Measurements from ENCODE around the gene CITED1.

The CITED1 gene

DNA sequence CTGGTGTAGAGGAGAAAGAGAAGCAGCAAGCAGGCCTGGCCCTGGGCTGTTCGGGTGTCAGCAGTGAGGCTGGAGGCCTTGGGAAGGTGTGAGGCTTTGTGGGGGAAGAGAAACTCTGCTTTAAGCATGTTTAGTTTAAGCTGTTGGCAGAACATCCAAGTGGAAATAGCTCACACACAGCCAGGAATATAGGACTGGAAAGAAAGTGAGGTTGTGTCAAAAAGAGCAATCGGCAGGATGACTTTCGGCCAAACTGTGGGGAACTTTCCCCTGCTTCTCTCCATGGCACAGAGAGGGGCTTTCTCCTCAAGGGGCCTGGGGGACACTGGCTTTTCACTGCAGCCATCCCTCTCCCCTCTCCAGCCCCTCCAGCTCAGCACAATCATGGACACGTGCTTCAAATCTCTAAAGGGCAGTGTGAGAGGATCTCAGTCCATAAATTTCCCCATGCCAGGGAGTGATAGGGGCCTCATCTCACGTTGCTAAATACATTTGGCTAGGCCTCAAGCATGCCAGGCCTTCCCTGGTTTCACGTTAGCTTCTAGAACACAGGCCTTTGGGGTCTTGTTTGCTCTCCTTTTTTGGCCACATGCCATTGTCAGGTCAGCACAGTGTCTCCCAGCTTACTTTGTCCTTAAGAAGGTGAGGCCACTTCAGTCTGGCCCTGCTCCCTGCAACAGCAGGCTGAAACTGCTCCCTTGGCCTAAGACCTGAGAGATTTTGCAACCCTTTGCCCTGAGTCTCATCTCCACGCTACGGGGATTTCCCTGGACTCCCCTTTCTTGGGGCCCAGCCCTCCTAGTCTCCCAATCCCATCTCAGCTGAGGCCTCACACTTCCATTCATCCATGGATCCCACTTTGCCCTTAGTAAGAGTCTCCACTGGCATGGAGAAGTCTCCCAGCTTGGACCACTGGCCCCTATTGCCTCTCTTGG, 8.3 kb upstream of the CITED1 start:
- Histone ChIP-seq H3K9ac (ENCODE audit: insufficient read length) (no peak overlapping the region), H3K36me3 (ENCODE audit: insufficient read depth, low read length) (no peaks in the 10 kb centered on the region), H3K4me3 (no peak overlapping the region), H3K27ac (no peak overlapping the region), H3K9me3 (ENCODE audit: low read depth, low read length) (no peaks in the 10 kb centered on the region)
- TF ChIP-seq EZH2 (IDR thresholded peaks at IDR 0.05) = no peak
- no peak for TF ChIP-seq FOXP2 (optimal IDR thresholded peaks at IDR 0.05; ENCODE audit: control extremely low read depth, extremely low read length, insufficient read depth)
- no peak for TF ChIP-seq POLR2AphosphoS5 (IDR thresholded peaks at IDR 0.05; ENCODE audit: borderline replicate concordance, low read depth, low read length)
- DNase-seq (ENCODE audit: low read depth, low spot score) = no peak

DNA sequence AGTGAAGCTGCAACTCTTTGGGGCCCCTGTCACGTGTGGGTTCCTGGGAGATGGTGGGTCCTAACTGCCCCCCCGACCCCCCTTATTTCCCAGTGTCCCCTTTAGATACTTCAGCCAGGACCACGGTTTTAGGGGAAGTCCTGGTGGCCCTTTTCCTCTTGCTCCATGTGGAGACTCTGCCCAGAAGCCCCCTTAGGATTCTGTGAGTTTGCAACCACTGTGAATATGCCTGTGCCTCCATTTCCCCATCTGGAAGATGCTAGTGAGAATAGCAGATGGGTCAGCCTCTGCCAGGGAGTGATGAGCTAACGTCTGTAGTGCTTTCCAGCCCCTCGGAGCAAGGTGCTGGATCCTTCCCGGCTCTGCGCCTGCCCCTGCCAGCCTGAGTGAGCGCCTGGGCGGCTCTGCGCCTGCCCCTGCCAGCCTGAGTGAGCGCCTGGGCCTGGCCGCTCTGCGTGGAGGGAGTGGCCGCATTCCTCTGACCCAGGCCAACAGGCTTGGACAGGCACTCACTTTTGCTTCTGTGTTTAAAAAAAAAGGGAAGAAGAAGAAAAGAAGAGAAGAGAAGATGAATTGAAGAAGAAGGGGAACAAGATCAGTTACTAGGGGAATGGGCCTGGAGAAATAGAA, 6.7 kb upstream of the CITED1 start:
- no peaks in the 10 kb centered on the region for H3K9me3 ChIP-seq (ENCODE audit: low read depth, low read length)

DNA sequence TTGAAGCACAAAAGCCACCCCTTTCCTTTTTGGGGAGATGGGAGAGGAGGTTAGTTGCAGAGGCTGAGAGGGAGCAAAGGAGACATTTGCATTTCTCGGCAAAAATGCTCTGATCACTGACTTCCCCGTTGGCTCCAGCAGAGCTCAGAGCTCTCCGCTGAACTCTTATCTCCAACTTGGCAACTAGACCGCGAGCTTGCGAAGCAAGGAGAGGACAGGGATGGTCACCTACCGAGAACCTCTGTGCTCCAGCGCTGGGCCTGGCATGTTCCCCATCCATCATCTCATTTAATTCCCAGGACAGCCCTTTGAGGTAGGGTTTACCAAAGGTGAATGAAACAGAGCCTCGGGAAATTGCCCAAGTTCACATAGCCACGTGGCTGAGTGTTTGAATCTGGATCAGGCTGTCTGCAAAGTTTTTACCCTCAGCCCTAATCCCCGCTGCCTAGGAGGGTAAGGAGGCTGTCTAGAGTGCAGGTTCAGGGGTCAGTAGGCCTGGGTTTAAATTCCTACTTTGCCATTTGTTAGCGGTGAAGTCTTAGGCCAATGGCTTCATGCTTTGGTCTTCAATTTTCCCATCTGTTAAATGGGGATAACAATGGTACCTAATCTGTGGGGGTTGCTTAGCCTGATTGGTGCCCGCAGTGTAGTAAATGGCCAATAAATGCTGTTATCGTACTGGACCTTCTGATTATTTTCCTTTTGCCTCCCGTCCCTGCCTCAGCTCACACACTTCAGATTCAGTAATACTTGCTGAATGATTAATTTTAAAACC, 3.8 kb upstream of the CITED1 start:
- H3K27ac ChIP-seq = no peak overlapping the region
- H3K9ac ChIP-seq (ENCODE audit: insufficient read length) = no peak overlapping the region
- no peaks in the 10 kb centered on the region for H3K36me3 ChIP-seq (ENCODE audit: insufficient read depth, low read length)
- H3K9me3 ChIP-seq (ENCODE audit: low read depth, low read length) = no peaks in the 10 kb centered on the region
- H3K4me3 ChIP-seq = peak overlapping the region; percentile 63
- DNase-seq (ENCODE audit: low read depth, low spot score) = no peak
- TF ChIP-seq POLR2AphosphoS5 (IDR thresholded peaks at IDR 0.05; ENCODE audit: borderline replicate concordance, low read depth, low read length) (no peak), EZH2 (IDR thresholded peaks at IDR 0.05) (no peak), FOXP2 (optimal IDR thresholded peaks at IDR 0.05; ENCODE audit: control extremely low read depth, extremely low read length, insufficient read depth) (no peak)

More for the DNA sequence above, 6.7 kb upstream of the CITED1 start:
- TF ChIP-seq EZH2 (IDR thresholded peaks at IDR 0.05) (no peak), FOXP2 (optimal IDR thresholded peaks at IDR 0.05; ENCODE audit: control extremely low read depth, extremely low read length, insufficient read depth) (no peak), POLR2AphosphoS5 (IDR thresholded peaks at IDR 0.05; ENCODE audit: borderline replicate concordance, low read depth, low read length) (no peak)
- Histone ChIP-seq H3K9ac (ENCODE audit: insufficient read length) (no peak overlapping the region), H3K36me3 (ENCODE audit: insufficient read depth, low read length) (no peaks in the 10 kb centered on the region), H3K4me3 (no peak overlapping the region), H3K27ac (no peak overlapping the region)
- DNase-seq (ENCODE audit: low read depth, low spot score) = no peak

DNA sequence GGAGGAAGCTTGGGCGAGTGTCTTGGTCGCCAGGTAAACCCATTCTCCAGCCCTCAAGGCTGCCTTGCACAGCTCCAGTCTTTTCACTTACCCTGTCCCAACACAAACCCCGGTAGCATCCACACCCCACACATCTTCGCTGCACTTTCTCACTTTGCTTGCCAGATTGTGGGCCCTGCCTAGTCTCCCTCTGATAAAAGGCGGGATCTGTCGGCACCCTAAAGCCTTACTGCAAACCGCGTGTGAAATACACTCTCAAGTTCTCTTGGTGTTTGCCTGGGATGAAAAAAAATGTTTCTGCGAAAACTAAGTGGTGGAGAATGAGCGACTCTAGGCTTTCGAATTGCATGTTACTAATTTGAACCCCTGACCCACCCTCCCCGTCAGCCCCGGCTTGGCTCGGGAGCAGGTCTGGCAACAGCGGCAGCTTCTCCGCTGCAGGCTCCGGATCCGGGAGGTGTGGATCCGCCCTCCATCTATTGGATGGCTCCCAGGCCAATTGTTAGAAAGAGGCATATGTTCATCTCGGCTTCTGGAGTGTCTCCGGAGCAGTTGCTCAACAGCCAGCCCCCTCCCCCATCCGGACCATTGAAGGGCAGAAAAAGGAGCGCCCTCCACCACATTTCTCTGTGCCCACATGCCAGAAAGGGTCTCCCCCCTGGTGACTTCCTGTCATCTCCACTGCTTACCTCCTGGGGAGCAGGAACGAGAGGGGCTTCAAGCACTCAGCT, 3.0 kb upstream of the CITED1 start:
- Histone ChIP-seq H3K9ac (ENCODE audit: insufficient read length) (no peak overlapping the region), H3K36me3 (ENCODE audit: insufficient read depth, low read length) (no peaks in the 10 kb centered on the region), H3K9me3 (ENCODE audit: low read depth, low read length) (no peaks in the 10 kb centered on the region), H3K4me3 (peak overlapping the region; percentile 63), H3K27ac (no peak overlapping the region)
- no peak for TF ChIP-seq POLR2AphosphoS5 (IDR thresholded peaks at IDR 0.05; ENCODE audit: borderline replicate concordance, low read depth, low read length)
- no peak for TF ChIP-seq EZH2 (IDR thresholded peaks at IDR 0.05)
- TF ChIP-seq FOXP2 (optimal IDR thresholded peaks at IDR 0.05; ENCODE audit: control extremely low read depth, extremely low read length, insufficient read depth) = no peak
- peak; percentile 8 for DNase-seq (ENCODE audit: low read depth, low spot score)

DNA sequence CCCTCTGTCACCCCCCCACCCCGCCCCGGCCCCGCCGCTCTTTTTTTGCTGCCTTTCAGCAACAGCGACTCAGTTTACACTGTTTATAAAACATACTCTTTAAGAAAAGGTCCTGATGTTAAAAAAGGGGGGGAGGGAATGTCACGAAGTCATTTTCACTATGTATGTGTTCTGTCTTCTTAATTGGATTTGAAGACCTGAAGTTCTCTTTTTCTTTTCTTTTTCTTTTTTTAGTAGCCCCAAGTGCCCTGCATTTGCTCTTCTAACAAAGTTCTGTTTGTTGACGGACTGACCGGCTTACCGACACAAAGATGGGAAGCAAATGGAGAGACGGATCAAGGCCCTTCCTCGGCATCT, 2.5 kb upstream of the CITED1 start:
- H3K27ac ChIP-seq = no peak overlapping the region
- H3K9me3 ChIP-seq (ENCODE audit: low read depth, low read length) = no peaks in the 10 kb centered on the region
- no peaks in the 10 kb centered on the region for H3K36me3 ChIP-seq (ENCODE audit: insufficient read depth, low read length)
- H3K9ac ChIP-seq (ENCODE audit: insufficient read length) = no peak overlapping the region
- peak overlapping the region; percentile 63; the same call in 1 of the 2 replicates for H3K4me3 ChIP-seq
- no peak for DNase-seq (ENCODE audit: low read depth, low spot score)
- TF ChIP-seq POLR2AphosphoS5 (IDR thresholded peaks at IDR 0.05; ENCODE audit: borderline replicate concordance, low read depth, low read length) = no peak
- TF ChIP-seq EZH2 (IDR thresholded peaks at IDR 0.05) = no peak
- TF ChIP-seq FOXP2 (optimal IDR thresholded peaks at IDR 0.05; ENCODE audit: control extremely low read depth, extremely low read length, insufficient read depth) = no peak

DNA sequence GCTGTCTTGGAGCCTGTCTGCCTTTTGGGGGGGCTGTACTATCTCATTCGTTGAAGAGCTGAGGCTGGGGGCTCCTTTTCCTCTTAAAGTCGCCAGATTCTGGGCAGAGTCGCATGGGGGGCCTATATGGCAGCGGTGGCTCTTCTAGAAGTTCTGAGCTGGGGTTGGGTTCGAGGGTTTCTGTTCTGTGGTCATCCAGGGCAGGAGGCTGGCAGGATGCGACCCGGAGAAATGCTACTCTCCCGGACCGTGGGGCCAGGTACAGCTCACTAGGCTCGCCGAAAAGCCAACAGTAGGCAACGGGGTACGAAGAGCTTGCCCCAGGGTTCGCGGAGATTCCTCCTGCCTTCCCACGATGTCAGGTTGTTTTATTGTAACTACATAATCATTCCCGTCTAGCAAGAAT, 1.9 kb upstream of the CITED1 start:
- no peaks in the 10 kb centered on the region for H3K9me3 ChIP-seq (ENCODE audit: low read depth, low read length)
- DNase-seq (ENCODE audit: low read depth, low spot score) = no peak
- no peak for TF ChIP-seq EZH2 (IDR thresholded peaks at IDR 0.05)
- TF ChIP-seq FOXP2 (optimal IDR thresholded peaks at IDR 0.05; ENCODE audit: control extremely low read depth, extremely low read length, insufficient read depth) = no peak
- TF ChIP-seq POLR2AphosphoS5 (IDR thresholded peaks at IDR 0.05; ENCODE audit: borderline replicate concordance, low read depth, low read length) = no peak
- H3K36me3 ChIP-seq (ENCODE audit: insufficient read depth, low read length) = no peaks in the 10 kb centered on the region
- no peak overlapping the region for H3K27ac ChIP-seq
- H3K9ac ChIP-seq (ENCODE audit: insufficient read length) = no peak overlapping the region
- H3K4me3 ChIP-seq = no peak overlapping the region

DNA sequence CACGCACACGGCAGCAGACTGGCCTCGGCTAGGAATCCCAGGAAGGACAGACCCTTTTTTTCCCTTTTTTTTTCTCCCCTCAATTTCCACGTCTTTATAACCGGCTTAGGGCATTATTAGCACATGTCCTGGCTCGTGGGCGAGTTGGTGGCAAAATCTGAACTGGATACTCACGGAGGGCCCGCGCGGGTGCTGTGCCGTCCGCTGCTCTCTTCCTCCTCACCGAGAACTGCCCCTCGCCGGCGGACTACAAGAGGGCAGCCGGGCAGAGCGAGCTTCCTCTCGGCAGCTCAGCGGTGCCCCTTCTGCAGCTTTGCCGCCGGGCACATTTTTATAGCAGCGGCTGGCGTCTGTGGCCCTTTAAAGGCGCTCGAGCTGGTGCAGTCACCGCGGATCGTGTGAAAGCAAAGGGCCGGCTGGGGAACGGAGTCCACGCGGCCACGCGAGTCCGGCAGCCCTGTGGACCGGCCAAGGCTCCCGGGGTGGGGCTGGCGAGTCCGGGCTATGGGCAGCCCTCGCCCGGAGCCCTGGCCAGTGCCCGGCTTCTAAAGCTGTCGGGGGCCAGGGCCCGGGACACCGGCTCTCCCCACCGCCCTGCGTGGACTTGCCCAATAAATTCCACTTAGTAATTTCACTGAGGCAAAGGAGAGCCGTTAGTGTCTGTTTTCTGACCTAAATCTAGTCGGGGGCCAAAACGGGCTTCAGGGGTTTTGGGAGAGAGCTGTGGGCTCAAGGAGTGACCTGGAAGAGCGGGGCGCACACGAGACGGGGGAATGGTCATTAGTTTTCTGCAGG, 1.3 kb upstream of the CITED1 start:
- no peak for DNase-seq (ENCODE audit: low read depth, low spot score)
- H3K4me3 ChIP-seq = peak overlapping the region; percentile 78
- H3K36me3 ChIP-seq (ENCODE audit: insufficient read depth, low read length) = no peaks in the 10 kb centered on the region
- H3K9me3 ChIP-seq (ENCODE audit: low read depth, low read length) = no peaks in the 10 kb centered on the region
- H3K27ac ChIP-seq = no peak overlapping the region
- H3K9ac ChIP-seq (ENCODE audit: insufficient read length) = no peak overlapping the region
- no peak for TF ChIP-seq POLR2AphosphoS5 (IDR thresholded peaks at IDR 0.05; ENCODE audit: borderline replicate concordance, low read depth, low read length)
- TF ChIP-seq FOXP2 (optimal IDR thresholded peaks at IDR 0.05; ENCODE audit: control extremely low read depth, extremely low read length, insufficient read depth) = no peak
- peak; percentile 50 for TF ChIP-seq EZH2 (IDR thresholded peaks at IDR 0.05)

All from SK-N-MC (cell line).